Liver (tissue), 3 donors: ENCODE measurements around the gene LRTM1.

Source experiments
- GABPA ChIP-seq, 2 donors: IDR thresholded peaks in 1 of 2; conservative IDR thresholded peaks in 1 of 2; 2 replicates each; pipeline ENCODE4 v1.6.1; 2016; ENCODE audit warnings: antibody characterized with exemption in 2 of 2, mild to moderate bottlenecking in 1 of 2, moderate library complexity in 1 of 2
- JUND ChIP-seq, 2 donors: IDR thresholded peaks; 2 replicates each; pipeline ENCODE4 v1.6.1; 2016; ENCODE audit warnings: antibody characterized with exemption in 2 of 2
- RAD21 ChIP-seq, 2 donors: IDR thresholded peaks; 2 replicates each; pipeline ENCODE4 v1.6.1; 2016; ENCODE audit warnings: antibody characterized with exemption in 2 of 2, mild to moderate bottlenecking in 2 of 2
- RXRA ChIP-seq, 2 donors: IDR thresholded peaks; 2 replicates each; pipeline ENCODE4 v1.6.1; 2017 to 2018; ENCODE audit warnings: antibody characterized with exemption in 2 of 2, mild to moderate bottlenecking in 1 of 2
- YY1 ChIP-seq: IDR thresholded peaks from 2 replicates; pipeline ENCODE4 v1.6.1; 2016; ENCODE audit warnings: antibody characterized with exemption, mild to moderate bottlenecking
- TF ChIP-seq, protein P1 (sequence below): IDR thresholded peaks from 2 replicates; pipeline ENCODE4 v1.6.1; 2016; ENCODE audit warnings: antibody characterized with exemption
- TF ChIP-seq, protein P2 (sequence below): fragments of 150-350 bp; IDR thresholded peaks from 2 replicates; pipeline ENCODE4 v1.5.1; 2017; ENCODE audit warnings: improper control_type of control experiment, low read depth, low read length; ENCODE audit not compliant: missing input control
- TF ChIP-seq, protein P3 (sequence below): IDR thresholded peaks from 2 replicates; pipeline ENCODE4 v1.6.1; 2016; ENCODE audit warnings: antibody characterized with exemption
- TF ChIP-seq, protein P4 (sequence below): IDR thresholded peaks from 2 replicates; pipeline ENCODE4 v1.6.1; 2016; ENCODE audit warnings: antibody characterized with exemption
- TF ChIP-seq, protein P5 (sequence below): IDR thresholded peaks from 2 replicates; pipeline ENCODE4 v1.6.1; 2016; ENCODE audit warnings: antibody characterized with exemption, mild to moderate bottlenecking
- donor health status: healthy.
- donor health status: healthy.

DNA sequence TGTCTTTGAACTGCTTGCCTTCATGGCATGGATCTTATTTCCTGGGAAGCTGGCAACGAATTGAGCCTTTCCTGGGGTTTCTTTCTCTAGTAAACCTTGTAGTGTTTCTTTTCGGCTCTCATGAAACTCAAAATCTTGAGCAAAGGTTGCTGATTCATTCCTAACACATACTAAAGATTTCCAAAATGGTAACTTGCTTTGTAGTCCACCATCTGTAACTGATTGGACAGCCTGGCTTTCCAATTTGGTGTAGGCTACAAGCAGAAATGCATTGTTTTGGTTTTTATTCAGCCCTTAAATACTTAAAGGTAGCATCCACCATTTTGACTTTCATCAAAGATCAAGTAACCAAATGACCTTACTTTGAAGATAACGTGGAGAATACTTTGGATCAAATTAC is 38.1 kb downstream of the LRTM1 start:
- TF ChIP-seq, protein P1, sequence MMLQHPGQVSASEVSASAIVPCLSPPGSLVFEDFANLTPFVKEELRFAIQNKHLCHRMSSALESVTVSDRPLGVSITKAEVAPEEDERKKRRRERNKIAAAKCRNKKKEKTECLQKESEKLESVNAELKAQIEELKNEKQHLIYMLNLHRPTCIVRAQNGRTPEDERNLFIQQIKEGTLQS: no peak
- TF ChIP-seq YY1 (no peak), RXRA (IDR thresholded peaks at IDR 0.05) (no peak), JUND (IDR thresholded peaks at IDR 0.05) (no peak), GABPA (IDR thresholded peaks at IDR 0.05 in 1 of 2, conservative IDR thresholded peaks at IDR 0.05 in 1 of 2) (no peak), RAD21 (IDR thresholded peaks at IDR 0.05) (no peak)
- TF ChIP-seq, protein P2, sequence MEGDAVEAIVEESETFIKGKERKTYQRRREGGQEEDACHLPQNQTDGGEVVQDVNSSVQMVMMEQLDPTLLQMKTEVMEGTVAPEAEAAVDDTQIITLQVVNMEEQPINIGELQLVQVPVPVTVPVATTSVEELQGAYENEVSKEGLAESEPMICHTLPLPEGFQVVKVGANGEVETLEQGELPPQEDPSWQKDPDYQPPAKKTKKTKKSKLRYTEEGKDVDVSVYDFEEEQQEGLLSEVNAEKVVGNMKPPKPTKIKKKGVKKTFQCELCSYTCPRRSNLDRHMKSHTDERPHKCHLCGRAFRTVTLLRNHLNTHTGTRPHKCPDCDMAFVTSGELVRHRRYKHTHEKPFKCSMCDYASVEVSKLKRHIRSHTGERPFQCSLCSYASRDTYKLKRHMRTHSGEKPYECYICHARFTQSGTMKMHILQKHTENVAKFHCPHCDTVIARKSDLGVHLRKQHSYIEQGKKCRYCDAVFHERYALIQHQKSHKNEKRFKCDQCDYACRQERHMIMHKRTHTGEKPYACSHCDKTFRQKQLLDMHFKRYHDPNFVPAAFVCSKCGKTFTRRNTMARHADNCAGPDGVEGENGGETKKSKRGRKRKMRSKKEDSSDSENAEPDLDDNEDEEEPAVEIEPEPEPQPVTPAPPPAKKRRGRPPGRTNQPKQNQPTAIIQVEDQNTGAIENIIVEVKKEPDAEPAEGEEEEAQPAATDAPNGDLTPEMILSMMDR: no peak
- TF ChIP-seq, protein P3, sequence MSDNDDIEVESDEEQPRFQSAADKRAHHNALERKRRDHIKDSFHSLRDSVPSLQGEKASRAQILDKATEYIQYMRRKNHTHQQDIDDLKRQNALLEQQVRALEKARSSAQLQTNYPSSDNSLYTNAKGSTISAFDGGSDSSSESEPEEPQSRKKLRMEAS: no peak
- TF ChIP-seq, protein P4, sequence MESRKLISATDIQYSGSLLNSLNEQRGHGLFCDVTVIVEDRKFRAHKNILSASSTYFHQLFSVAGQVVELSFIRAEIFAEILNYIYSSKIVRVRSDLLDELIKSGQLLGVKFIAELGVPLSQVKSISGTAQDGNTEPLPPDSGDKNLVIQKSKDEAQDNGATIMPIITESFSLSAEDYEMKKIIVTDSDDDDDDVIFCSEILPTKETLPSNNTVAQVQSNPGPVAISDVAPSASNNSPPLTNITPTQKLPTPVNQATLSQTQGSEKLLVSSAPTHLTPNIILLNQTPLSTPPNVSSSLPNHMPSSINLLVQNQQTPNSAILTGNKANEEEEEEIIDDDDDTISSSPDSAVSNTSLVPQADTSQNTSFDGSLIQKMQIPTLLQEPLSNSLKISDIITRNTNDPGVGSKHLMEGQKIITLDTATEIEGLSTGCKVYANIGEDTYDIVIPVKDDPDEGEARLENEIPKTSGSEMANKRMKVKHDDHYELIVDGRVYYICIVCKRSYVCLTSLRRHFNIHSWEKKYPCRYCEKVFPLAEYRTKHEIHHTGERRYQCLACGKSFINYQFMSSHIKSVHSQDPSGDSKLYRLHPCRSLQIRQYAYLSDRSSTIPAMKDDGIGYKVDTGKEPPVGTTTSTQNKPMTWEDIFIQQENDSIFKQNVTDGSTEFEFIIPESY: no peak
- TF ChIP-seq, protein P5, sequence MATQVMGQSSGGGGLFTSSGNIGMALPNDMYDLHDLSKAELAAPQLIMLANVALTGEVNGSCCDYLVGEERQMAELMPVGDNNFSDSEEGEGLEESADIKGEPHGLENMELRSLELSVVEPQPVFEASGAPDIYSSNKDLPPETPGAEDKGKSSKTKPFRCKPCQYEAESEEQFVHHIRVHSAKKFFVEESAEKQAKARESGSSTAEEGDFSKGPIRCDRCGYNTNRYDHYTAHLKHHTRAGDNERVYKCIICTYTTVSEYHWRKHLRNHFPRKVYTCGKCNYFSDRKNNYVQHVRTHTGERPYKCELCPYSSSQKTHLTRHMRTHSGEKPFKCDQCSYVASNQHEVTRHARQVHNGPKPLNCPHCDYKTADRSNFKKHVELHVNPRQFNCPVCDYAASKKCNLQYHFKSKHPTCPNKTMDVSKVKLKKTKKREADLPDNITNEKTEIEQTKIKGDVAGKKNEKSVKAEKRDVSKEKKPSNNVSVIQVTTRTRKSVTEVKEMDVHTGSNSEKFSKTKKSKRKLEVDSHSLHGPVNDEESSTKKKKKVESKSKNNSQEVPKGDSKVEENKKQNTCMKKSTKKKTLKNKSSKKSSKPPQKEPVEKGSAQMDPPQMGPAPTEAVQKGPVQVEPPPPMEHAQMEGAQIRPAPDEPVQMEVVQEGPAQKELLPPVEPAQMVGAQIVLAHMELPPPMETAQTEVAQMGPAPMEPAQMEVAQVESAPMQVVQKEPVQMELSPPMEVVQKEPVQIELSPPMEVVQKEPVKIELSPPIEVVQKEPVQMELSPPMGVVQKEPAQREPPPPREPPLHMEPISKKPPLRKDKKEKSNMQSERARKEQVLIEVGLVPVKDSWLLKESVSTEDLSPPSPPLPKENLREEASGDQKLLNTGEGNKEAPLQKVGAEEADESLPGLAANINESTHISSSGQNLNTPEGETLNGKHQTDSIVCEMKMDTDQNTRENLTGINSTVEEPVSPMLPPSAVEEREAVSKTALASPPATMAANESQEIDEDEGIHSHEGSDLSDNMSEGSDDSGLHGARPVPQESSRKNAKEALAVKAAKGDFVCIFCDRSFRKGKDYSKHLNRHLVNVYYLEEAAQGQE: no peak
